T-cell (primary cell): ENCODE measurements around the gene ENPP3. TPM values are rescaled to one million over a fixed set of nuclear protein-coding genes. Genes with fewer than 3 reads are reported as not detected.

Source experiments
- ATAC-seq, 4 experiments: fragments of 200-7000 bp in 3 of 4; fragments of 150-1000 bp in 1 of 4; cut with Tn5 transposase; replicated peaks in 1 of 4; 1 replicate in 3 of 4; 2 replicates in 1 of 4; pipeline ENCODE4 v1.10.0; 2021; ENCODE audit warnings: moderate library complexity in 3 of 4, mild to moderate bottlenecking in 2 of 4, moderate number of reproducible peaks in 1 of 4
- CTCF ChIA-PET, 2 donors: fragments of 300-600 bp; sonication (Branson Sonifier 250); formaldehyde crosslinking; loops; one replicate each; lab custom pipeline; 2022; ENCODE audit warnings: antibody characterized with exemption in 2 of 2; lab: Charles Lee
- POLR2A ChIA-PET, 2 donors: fragments of 300-600 bp; sonication (Branson Sonifier 250); formaldehyde crosslinking; loops; one replicate each; lab custom pipeline; 2022; ENCODE audit warnings: antibody characterized with exemption in 2 of 2; lab: Charles Lee
- DNase-seq, 35 experiments: peaks; one replicate each; pipeline versions ENCODE4 v3.0.0 to v3.0.0-alpha.2; 2013 to 2023
- H3K27ac ChIP-seq: one replicate; pipeline ENCODE4 v1.5.1; 2013; ENCODE audit warnings: low read length
- H3K27me3 ChIP-seq, 2 experiments: replicated peaks in 1 of 2; 1 replicate in 1 of 2; 2 replicates in 1 of 2; pipeline versions ENCODE4 v1.6.1 to v1.7.0; 2013; ENCODE audit warnings: low read length in 1 of 2, mixed read lengths in 1 of 2; ENCODE audit not compliant: control insufficient read depth in 2 of 2, insufficient read depth in 2 of 2; ENCODE audit errors: extremely low read depth in 1 of 2
- H3K36me3 ChIP-seq, 2 donors: 1 replicate in 1 of 2; 2 replicates in 1 of 2; pipeline versions ENCODE4 v1.6.1 to v1.7.0; 2013; ENCODE audit warnings: low read length in 1 of 2; ENCODE audit not compliant: control insufficient read depth in 2 of 2, insufficient read depth in 1 of 2; ENCODE audit errors: extremely low read depth in 1 of 2
- H3K4me1 ChIP-seq, 2 experiments: 1 replicate in 1 of 2; 2 replicates in 1 of 2; pipeline versions ENCODE4 v1.6.1 to v1.7.0; 2013; ENCODE audit warnings: low read length in 2 of 2, mixed read lengths in 1 of 2; ENCODE audit not compliant: insufficient read depth in 2 of 2, control insufficient read depth in 1 of 2; ENCODE audit errors: extremely low read depth in 1 of 2
- H3K4me3 ChIP-seq, 2 donors: 1 replicate in 1 of 2; 2 replicates in 1 of 2; pipeline versions ENCODE4 v1.5.1 to v1.7.0; 2013; ENCODE audit warnings: mild to moderate bottlenecking in 2 of 2, low read length in 1 of 2, moderate library complexity in 1 of 2; ENCODE audit not compliant: control insufficient read depth in 1 of 2; ENCODE audit errors: extremely low read depth in 1 of 2
- H3K9me3 ChIP-seq: 2 replicates; pipeline ENCODE4 v1.7.0; 2013
- H3K27ac Mint-ChIP-seq, 2 donors: one replicate each; pipeline ENCODE4 v1.8.0; 2020 to 2021; ENCODE audit warnings: mild to moderate bottlenecking in 2 of 2, mixed read lengths in 2 of 2
- H3K27me3 Mint-ChIP-seq, 2 donors: one replicate each; pipeline ENCODE4 v1.8.0; 2021 to 2022; ENCODE audit warnings: mixed read lengths in 2 of 2
- H3K36me3 Mint-ChIP-seq: one replicate; pipeline ENCODE4 v1.8.0; 2021; ENCODE audit warnings: mixed read lengths
- H3K4me1 Mint-ChIP-seq, 3 donors: one replicate each; pipeline ENCODE4 v1.8.0; 2020 to 2022; ENCODE audit warnings: mixed read lengths in 3 of 3, mild to moderate bottlenecking in 1 of 3
- H3K4me3 Mint-ChIP-seq, 3 donors: one replicate each; pipeline ENCODE4 v1.8.0; 2020 to 2022; ENCODE audit warnings: mild to moderate bottlenecking in 3 of 3, mixed read lengths in 3 of 3, moderate library complexity in 3 of 3
- H3K9me3 Mint-ChIP-seq, 3 donors: one replicate each; pipeline ENCODE4 v1.8.0; 2020 to 2022; ENCODE audit warnings: mixed read lengths in 3 of 3
- WGBS: methylation state at CpG from one replicate; pipeline ENCODE4 v1.1.5; 2013; ENCODE audit warnings: missing lambda C conversion rate; ENCODE audit not compliant: insufficient coverage; 5-methylcytosine and 5-hydroxymethylcytosine counted together
- total RNA-seq, 35 experiments: library from RNA in 6 of 35; stranded (reverse) in 6 of 35; fragments of 120-200 nt in 1 of 35; gene quantifications; one replicate each; pipeline versions ENCODE4 v1.2.1 to v1.2.4 and lab custom pipeline; 2013 to 2026

Gene ENPP3
- total RNA-seq, 5 donors from 2014 or later (not counting 1 experiment from before 2014, with no cell fraction given) = 0.30 to 0.68 (median 0.53) TPM

GRCh38 chr6:131739136-131739535 lies 102.0 kb downstream of the ENPP3 start:
- 93% methylated on average over 2 of the region's 5 CpGs for WGBS
- ATAC-seq (no peak), DNase-seq (no peak)
- no peaks in the 10 kb centered on the region for H3K9me3 Mint-ChIP-seq
- peaks cover 2 to 5% of the 10 kb centered on the region in 2 donors for H3K27me3 Mint-ChIP-seq
- ChIA-PET POLR2A (no interaction called here), CTCF (no interaction called here)
- Histone ChIP-seq H3K27ac (no peak overlapping the region), H3K36me3 (no peaks in the 10 kb centered on the region), H3K4me3 (no peak overlapping the region), H3K27me3 (no peaks in the 10 kb centered on the region), H3K9me3 (no peaks in the 10 kb centered on the region), H3K4me1 (no peaks in the 10 kb centered on the region)
- H3K27ac Mint-ChIP-seq = no peak overlapping the region
- no peaks in the 10 kb centered on the region for H3K4me1 Mint-ChIP-seq
- H3K4me3 Mint-ChIP-seq = no peak overlapping the region
- no peaks in the 10 kb centered on the region for H3K36me3 Mint-ChIP-seq

DNA sequence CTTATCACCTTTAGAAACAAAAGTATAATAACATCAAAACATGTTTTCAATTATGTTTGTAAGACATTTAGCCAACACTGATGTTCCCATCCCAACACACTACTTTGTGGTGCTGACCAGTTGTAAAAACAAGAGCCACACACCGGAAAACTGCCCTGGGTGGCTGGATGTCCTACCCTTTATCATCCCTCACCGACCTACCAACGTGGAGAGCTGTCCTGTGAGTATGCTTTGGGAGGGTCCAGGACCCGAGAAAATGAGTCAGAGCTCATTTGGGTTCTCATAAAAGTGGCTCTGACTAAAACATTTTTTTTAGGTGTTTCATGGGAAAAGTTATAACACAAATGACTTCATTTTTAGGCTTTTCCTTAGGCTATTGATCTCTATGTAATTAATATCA lies 103.1 kb downstream of the ENPP3 start:
- Mint-ChIP-seq H3K36me3 (no peaks in the 10 kb centered on the region), H3K4me3 (no peak overlapping the region), H3K9me3 (no peaks in the 10 kb centered on the region), H3K27ac (no peak overlapping the region), H3K4me1 (no peaks in the 10 kb centered on the region), H3K27me3 (peaks cover 2 to 8% of the 10 kb centered on the region in 2 donors)
- no CpG with 5 or more reads among the region's 4 CpGs for WGBS
- DNase-seq (no peak), ATAC-seq (no peak)
- POLR2A ChIA-PET = no interaction called here
- Histone ChIP-seq H3K9me3 (no peaks in the 10 kb centered on the region), H3K27me3 (no peaks in the 10 kb centered on the region), H3K36me3 (no peaks in the 10 kb centered on the region), H3K4me3 (no peak overlapping the region), H3K4me1 (no peaks in the 10 kb centered on the region), H3K27ac (no peak overlapping the region)
- CTCF ChIA-PET = no interaction called here

GRCh38 chr6:131741688-131742393 lies 104.7 kb downstream of the ENPP3 start:
- Histone ChIP-seq H3K9me3 (no peaks in the 10 kb centered on the region), H3K27me3 (no peaks in the 10 kb centered on the region), H3K27ac (no peak overlapping the region), H3K4me1 (no peaks in the 10 kb centered on the region), H3K4me3 (no peak overlapping the region), H3K36me3 (no peaks in the 10 kb centered on the region)
- ChIA-PET POLR2A (no interaction called here), CTCF (no interaction called here)
- H3K4me1 Mint-ChIP-seq = no peaks in the 10 kb centered on the region
- DNase-seq (no peak), ATAC-seq (no peak)
- WGBS = no CpG with 5 or more reads among the region's 3 CpGs
- H3K27me3 Mint-ChIP-seq = peaks cover 2 to 6% of the 10 kb centered on the region in 2 donors
- no peak overlapping the region for H3K27ac Mint-ChIP-seq
- H3K9me3 Mint-ChIP-seq = no peaks in the 10 kb centered on the region
- H3K4me3 Mint-ChIP-seq = no peak overlapping the region
- no peaks in the 10 kb centered on the region for H3K36me3 Mint-ChIP-seq

DNA sequence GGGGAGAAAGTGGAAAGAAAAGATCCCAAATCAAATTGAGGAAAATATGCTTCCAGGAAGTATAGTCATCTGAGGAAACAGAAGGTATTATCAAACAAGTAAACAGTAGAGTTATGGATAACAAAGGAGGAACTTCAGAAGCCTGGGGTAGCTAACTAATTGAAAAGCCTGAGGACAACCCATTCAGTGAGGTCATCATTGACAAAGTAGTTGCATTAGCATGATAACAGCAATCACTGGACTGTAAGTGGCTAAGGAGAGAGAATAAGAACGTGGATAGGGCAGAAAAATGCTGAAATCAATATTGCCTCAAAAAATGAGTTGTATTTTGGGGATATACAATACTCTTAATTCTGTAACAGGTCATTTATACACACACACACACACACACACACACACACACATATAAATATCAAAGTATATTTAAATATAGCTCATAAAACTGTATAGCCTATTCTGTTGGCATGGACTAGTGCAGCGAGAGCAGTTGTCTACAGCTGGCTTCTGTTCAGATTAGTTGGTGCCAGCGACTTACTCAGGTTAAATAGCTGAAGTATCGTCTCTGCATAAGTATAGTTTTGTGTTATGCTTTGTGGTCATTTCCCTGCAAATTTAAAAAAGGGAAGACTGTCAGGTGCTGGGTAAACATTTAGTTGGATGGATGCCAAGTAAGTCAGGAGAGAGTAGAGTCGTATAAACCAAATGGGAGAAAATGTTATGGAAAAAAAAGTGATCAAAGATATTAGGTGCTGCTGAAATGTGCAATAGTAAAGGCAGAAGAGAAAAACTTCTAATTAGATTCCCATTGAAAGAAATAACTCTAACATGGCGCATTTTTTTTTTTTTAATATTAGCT lies 107.6 kb downstream of the ENPP3 start:
- Mint-ChIP-seq H3K4me1 (no peaks in the 10 kb centered on the region), H3K36me3 (no peaks in the 10 kb centered on the region), H3K4me3 (no peak overlapping the region), H3K27ac (no peak overlapping the region), H3K9me3 (no peaks in the 10 kb centered on the region), H3K27me3 (peaks cover 2 to 4% of the 10 kb centered on the region in 2 donors)
- DNase-seq (no peak), ATAC-seq (no peak)
- no peaks in the 10 kb centered on the region for H3K4me1 ChIP-seq
- POLR2A ChIA-PET = no interaction called here
- H3K27ac ChIP-seq = no peak overlapping the region
- no peak overlapping the region for H3K4me3 ChIP-seq
- CTCF ChIA-PET = interaction anchor here in 1 of 2 donors (0.7 kb wide), 1 partner anchor 692 kb away, joined by 4 read pairs; no protein-coding TSS in a partner anchor
- no peaks in the 10 kb centered on the region for H3K36me3 ChIP-seq
- H3K9me3 ChIP-seq = no peaks in the 10 kb centered on the region
- no peaks in the 10 kb centered on the region for H3K27me3 ChIP-seq
- 54% methylated on average over 3 of the region's 6 CpGs for WGBS

DNA sequence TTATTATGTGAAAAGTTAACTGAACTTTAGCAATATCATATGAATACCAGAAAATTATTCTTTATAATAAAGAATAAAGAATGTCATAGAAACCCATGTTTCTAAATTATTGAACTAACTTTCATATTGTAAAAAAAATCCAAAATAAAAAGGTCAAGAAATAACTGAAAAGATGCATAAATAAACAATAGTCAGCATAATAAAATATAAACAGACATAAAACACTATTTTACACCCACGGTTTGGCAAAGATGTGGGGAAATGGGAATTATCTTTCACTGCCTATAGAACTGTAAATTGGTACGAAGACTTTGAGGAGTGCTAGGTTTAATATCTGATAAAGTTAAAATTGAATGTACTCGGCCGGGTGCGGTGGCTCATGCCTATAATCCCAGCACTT lies 108.4 kb downstream of the ENPP3 start:
- CTCF ChIA-PET = interaction anchor here in 1 of 2 donors (0.7 kb wide), 1 partner anchor 691 kb away, joined by 4 read pairs; no protein-coding TSS in a partner anchor
- peaks cover 2 to 4% of the 10 kb centered on the region in 2 donors for H3K27me3 Mint-ChIP-seq
- Histone ChIP-seq H3K4me1 (no peaks in the 10 kb centered on the region), H3K4me3 (no peak overlapping the region), H3K9me3 (no peaks in the 10 kb centered on the region), H3K36me3 (no peaks in the 10 kb centered on the region), H3K27me3 (no peaks in the 10 kb centered on the region), H3K27ac (no peak overlapping the region)
- DNase-seq (no peak), ATAC-seq (no peak)
- no peak overlapping the region for H3K4me3 Mint-ChIP-seq
- POLR2A ChIA-PET = no interaction called here
- no peaks in the 10 kb centered on the region for H3K4me1 Mint-ChIP-seq
- no peaks in the 10 kb centered on the region for H3K36me3 Mint-ChIP-seq
- H3K27ac Mint-ChIP-seq = no peak overlapping the region
- WGBS = no CpG with 5 or more reads among the region's 5 CpGs
- no peaks in the 10 kb centered on the region for H3K9me3 Mint-ChIP-seq

DNA sequence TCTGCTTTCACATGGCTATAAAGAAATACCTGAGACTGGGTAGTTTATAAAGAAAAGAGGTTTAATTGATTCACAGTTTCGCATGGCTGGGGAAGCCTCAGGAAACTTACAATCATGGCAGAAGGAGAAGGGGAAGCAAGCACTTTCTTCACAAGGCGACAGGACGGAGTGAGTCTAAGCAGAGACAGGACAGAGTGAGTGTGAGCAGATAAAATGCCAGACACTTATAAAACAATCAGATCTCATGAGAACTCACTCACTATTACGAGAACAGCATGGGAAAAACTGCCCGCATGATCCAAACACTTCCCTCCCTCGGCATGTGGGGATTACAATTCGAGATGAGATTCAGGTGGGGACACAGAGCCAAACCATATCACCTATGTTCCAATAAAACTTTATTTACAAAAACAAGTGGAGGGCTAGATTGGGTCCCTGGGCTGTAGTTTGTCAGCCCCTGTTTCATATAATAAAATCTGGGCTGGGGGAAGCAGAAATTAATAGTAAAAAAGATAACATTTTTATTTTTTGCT lies 110.8 kb downstream of the ENPP3 start:
- H3K4me1 Mint-ChIP-seq = no peaks in the 10 kb centered on the region
- Histone ChIP-seq H3K27ac (no peak overlapping the region), H3K9me3 (no peaks in the 10 kb centered on the region), H3K4me3 (no peak overlapping the region), H3K4me1 (no peaks in the 10 kb centered on the region), H3K36me3 (no peaks in the 10 kb centered on the region), H3K27me3 (peaks cover 0 to 2% of the 10 kb centered on the region in 2 experiments)
- no peak overlapping the region for H3K27ac Mint-ChIP-seq
- 90% methylated on average over 3 of the region's 7 CpGs for WGBS
- POLR2A ChIA-PET = no interaction called here
- DNase-seq = no peak
- no peaks in the 10 kb centered on the region for H3K9me3 Mint-ChIP-seq
- H3K4me3 Mint-ChIP-seq = no peak overlapping the region
- no peaks in the 10 kb centered on the region for H3K36me3 Mint-ChIP-seq
- no peak for ATAC-seq
- CTCF ChIA-PET = no interaction called here
- H3K27me3 Mint-ChIP-seq = peaks cover 0 to 9% of the 10 kb centered on the region in 2 donors
